ENCODE results near the gene FOXP1.

DNA sequence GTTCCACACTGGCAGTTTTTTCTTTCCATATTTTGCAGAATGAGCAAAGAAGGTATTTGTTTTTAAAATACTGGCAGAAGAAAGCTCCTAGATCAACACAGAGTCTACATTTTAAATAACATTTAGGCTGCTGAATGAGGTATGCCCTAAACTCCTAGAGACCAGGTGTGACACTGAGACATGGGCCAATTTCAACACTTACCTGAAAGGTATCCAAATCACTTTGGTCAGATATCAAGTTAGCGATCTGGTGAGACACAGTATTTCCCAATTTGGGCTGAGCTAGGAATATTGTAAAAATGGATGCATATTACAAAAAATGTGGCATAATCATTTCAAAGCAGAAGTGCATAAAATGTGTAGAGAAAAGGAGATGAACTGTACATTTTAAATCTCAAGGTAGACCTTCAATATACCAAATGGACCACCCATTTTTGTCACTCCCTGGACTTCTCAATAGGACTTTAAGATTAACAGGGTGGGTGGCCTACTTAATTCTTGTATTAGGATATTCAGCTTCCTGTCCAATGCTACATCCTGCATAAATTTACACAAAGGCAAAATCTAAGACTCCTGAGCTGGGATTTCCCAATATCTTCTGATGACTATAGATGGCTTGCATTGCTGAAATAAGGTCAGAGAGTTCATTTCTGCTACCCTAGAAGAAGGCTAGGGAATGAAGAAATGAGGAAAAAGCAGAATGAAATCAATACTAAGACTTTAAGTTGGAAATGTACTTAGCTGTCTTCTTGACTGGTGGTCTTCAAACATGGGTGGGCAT, 487.8 kb downstream of the FOXP1 start:
- TF ChIP-seq, protein P1, sequence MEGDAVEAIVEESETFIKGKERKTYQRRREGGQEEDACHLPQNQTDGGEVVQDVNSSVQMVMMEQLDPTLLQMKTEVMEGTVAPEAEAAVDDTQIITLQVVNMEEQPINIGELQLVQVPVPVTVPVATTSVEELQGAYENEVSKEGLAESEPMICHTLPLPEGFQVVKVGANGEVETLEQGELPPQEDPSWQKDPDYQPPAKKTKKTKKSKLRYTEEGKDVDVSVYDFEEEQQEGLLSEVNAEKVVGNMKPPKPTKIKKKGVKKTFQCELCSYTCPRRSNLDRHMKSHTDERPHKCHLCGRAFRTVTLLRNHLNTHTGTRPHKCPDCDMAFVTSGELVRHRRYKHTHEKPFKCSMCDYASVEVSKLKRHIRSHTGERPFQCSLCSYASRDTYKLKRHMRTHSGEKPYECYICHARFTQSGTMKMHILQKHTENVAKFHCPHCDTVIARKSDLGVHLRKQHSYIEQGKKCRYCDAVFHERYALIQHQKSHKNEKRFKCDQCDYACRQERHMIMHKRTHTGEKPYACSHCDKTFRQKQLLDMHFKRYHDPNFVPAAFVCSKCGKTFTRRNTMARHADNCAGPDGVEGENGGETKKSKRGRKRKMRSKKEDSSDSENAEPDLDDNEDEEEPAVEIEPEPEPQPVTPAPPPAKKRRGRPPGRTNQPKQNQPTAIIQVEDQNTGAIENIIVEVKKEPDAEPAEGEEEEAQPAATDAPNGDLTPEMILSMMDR (IDR thresholded peaks at IDR 0.05), result no peak
- TF ChIP-seq EP300 (IDR thresholded peaks at IDR 0.05) (no peak), POLR2A (IDR thresholded peaks at IDR 0.05) (no peak), POLR2AphosphoS5 (IDR thresholded peaks at IDR 0.05) (no peak)
